Naive B cell (primary cell): ENCODE data around the gene BAG2. TPM values are rescaled to one million over a fixed set of nuclear protein-coding genes. Genes with fewer than 3 reads are reported as not detected.
A peak's percentile ranks its signal among the peaks of the same experiment; 100 is the strongest.

Source experiments
- ATAC-seq, 2 donors: fragments of 150-1000 bp; cut with Tn5 transposase; 2 replicates each; pipeline ENCODE4 v1.10.0; 2021; ENCODE audit warnings: low read depth in 2 of 2, mild to moderate bottlenecking in 2 of 2, moderate library complexity in 2 of 2
- DNase-seq: peaks from one replicate; pipeline ENCODE4 v3.0.0; 2022
- H3K27ac Mint-ChIP-seq, 6 donors: one replicate each; pipeline ENCODE4 v1.8.0; 2020 to 2022; ENCODE audit warnings: mild to moderate bottlenecking in 6 of 6, mixed read lengths in 6 of 6, moderate library complexity in 5 of 6, inconsistent platforms in 2 of 6
- H3K27me3 Mint-ChIP-seq, 3 donors: one replicate each; pipeline ENCODE4 v1.8.0; 2021 to 2022; ENCODE audit warnings: mixed read lengths in 3 of 3, mild to moderate bottlenecking in 1 of 3
- H3K36me3 Mint-ChIP-seq, 2 donors: one replicate each; pipeline ENCODE4 v1.8.0; 2020 to 2022; ENCODE audit warnings: mixed read lengths in 2 of 2, inconsistent platforms in 1 of 2, mild to moderate bottlenecking in 1 of 2
- H3K4me1 Mint-ChIP-seq, 3 donors: one replicate each; pipeline ENCODE4 v1.8.0; 2020 to 2022; ENCODE audit warnings: mixed read lengths in 3 of 3, inconsistent platforms in 1 of 3, mild to moderate bottlenecking in 1 of 3, moderate library complexity in 1 of 3
- H3K4me3 Mint-ChIP-seq, 8 donors: one replicate each; pipeline ENCODE4 v1.8.0; 2020 to 2022; ENCODE audit warnings: mild to moderate bottlenecking in 8 of 8, mixed read lengths in 8 of 8, moderate library complexity in 8 of 8, inconsistent platforms in 2 of 8
- H3K9me3 Mint-ChIP-seq, 7 donors: one replicate each; pipeline ENCODE4 v1.8.0; 2020 to 2022; ENCODE audit warnings: mixed read lengths in 7 of 7, mild to moderate bottlenecking in 5 of 7, inconsistent platforms in 2 of 7, moderate library complexity in 1 of 7
- polyA plus RNA-seq, 6 donors: library from polyadenylated mRNA; unstranded; fragments of 300-500 nt; fragmentation: Illumina TruSeq; gene quantifications; one replicate each; pipeline ENCODE4 v1.2.3, GENCODE V29; 2021; ENCODE audit warnings: low read depth in 6 of 6

BAG2 gene
- 1 to 10 TPM; 1.9 to 4.4 (median 2.4) TPM for polyA plus RNA-seq

- no peaks in the 10 kb centered on the region for H3K27me3 Mint-ChIP-seq
- peaks cover 18 to 31% (median 29%) of the 10 kb centered on the region in 3 donors for H3K4me1 Mint-ChIP-seq
Observed at GRCh38 chr6:57172136-57173055, at the start of gene BAG2. TSS of gene BAG2 (plus strand) at chr6:57172326. CDS start at chr6:57172698, 372 bp downstream.

GRCh38 chr6:57123111-57123510, 49.0 kb upstream of the BAG2 start:
- no peak overlapping the region for H3K4me3 Mint-ChIP-seq

More at GRCh38 chr6:57172136-57173055, at the start of gene BAG2:
- Mint-ChIP-seq H3K4me3 (peak within 1 kb of the TSS; percentile 89 to 96 (median 94)), H3K9me3 (no peaks in the 10 kb centered on the region), H3K27ac (peak within 1 kb of the TSS; percentile 78 to 95 (median 92)), H3K36me3 (no peaks in the 10 kb centered on the region)
- DNase-seq = peak; percentile 90
- ATAC-seq = peak; percentile 82 to 85

GRCh38 chr6:57127763-57128162, 44.4 kb upstream of the BAG2 start:
- peaks cover 5 to 12% (median 5%) of the 10 kb centered on the region in 3 donors for H3K4me1 Mint-ChIP-seq
- no peaks in the 10 kb centered on the region for H3K36me3 Mint-ChIP-seq
- peaks cover 0 to 3% (median 0%) of the 10 kb centered on the region in 7 donors for H3K9me3 Mint-ChIP-seq

More at GRCh38 chr6:57123111-57123510, 49.0 kb upstream of the BAG2 start:
- DNase-seq (no peak), ATAC-seq (no peak)
- peaks cover 0 to 11% (median 0%) of the 10 kb centered on the region in 7 donors for H3K9me3 Mint-ChIP-seq
- H3K27me3 Mint-ChIP-seq = no peaks in the 10 kb centered on the region
- H3K4me1 Mint-ChIP-seq = peaks cover 16 to 18% (median 17%) of the 10 kb centered on the region in 3 donors
- peaks cover 0 to 12% of the 10 kb centered on the region in 2 donors for H3K36me3 Mint-ChIP-seq
- no peak overlapping the region for H3K27ac Mint-ChIP-seq

DNA sequence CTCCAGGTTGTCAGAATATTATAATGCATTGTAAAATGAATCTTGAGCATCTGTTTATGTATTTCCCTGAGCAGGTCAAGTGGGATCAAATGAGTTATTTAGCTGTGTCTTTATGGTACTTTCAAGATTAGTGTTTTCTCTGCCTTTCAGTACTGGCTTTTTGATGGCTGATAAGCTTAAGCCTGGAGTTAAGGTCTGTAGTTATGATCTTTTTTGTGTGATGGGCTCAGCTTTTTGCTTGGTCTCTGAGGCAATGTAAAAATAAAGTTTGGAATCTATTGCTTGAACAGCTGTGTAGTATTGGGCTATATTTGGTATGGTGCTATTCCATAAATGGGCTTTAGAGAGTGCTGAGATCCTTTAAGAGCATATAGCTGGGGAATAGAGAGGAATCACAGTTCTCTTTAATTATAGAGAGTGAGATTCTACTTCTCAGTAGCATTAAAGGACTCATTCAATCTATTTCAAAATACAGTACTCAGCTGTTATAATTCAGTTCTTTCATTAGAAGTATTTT, 41.4 kb upstream of the BAG2 start:
- DNase-seq (no peak), ATAC-seq (no peak)
- H3K36me3 Mint-ChIP-seq = peaks cover 0 to 12% of the 10 kb centered on the region in 2 donors
- peaks cover 0 to 4% (median 0%) of the 10 kb centered on the region in 3 donors for H3K4me1 Mint-ChIP-seq
- H3K27ac Mint-ChIP-seq = no peak overlapping the region
- H3K4me3 Mint-ChIP-seq = no peak overlapping the region
- H3K27me3 Mint-ChIP-seq = no peaks in the 10 kb centered on the region
- H3K9me3 Mint-ChIP-seq = no peaks in the 10 kb centered on the region

More at GRCh38 chr6:57127763-57128162, 44.4 kb upstream of the BAG2 start:
- Mint-ChIP-seq H3K4me3 (no peak overlapping the region), H3K27ac (no peak overlapping the region), H3K27me3 (no peaks in the 10 kb centered on the region)
- no peak for DNase-seq
- ATAC-seq = no peak

- Mint-ChIP-seq H3K9me3 (no peaks in the 10 kb centered on the region), H3K4me1 (no peaks in the 10 kb centered on the region), H3K27me3 (no peaks in the 10 kb centered on the region), H3K27ac (no peak overlapping the region), H3K36me3 (peaks cover 11 to 25% of the 10 kb centered on the region in 2 donors), H3K4me3 (no peak overlapping the region)
- DNase-seq (no peak), ATAC-seq (no peak)
Observed at GRCh38 chr6:57134954-57135353, 37.2 kb upstream of the BAG2 start.

- DNase-seq (no peak), ATAC-seq (no peak)
- H3K36me3 Mint-ChIP-seq = peaks cover 11 to 25% of the 10 kb centered on the region in 2 donors
- H3K27me3 Mint-ChIP-seq = no peaks in the 10 kb centered on the region
- H3K9me3 Mint-ChIP-seq = no peaks in the 10 kb centered on the region
- H3K4me1 Mint-ChIP-seq = no peaks in the 10 kb centered on the region
- H3K4me3 Mint-ChIP-seq = no peak overlapping the region
- no peak overlapping the region for H3K27ac Mint-ChIP-seq
Observed at GRCh38 chr6:57135885-57136284, 36.2 kb upstream of the BAG2 start.

DNA sequence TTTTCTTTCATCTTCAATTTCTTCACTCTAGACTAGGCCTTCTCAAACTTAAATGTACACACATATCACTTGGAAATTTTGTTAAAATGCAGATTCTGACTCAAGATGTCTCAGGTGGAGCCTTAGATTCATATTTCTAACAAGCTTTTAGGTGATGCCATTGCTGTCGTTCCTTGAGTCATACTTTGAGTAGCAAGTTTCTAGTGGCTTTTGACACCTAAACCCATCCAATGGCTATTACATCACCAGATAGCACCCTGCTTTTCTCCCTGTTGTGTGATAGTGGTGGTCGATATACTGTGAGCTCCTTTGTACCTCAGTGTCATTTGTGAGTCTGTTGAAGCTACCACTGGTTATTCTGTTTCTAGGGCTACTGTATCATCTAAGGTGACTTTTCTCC, 34.8 kb upstream of the BAG2 start:
- Mint-ChIP-seq H3K4me1 (no peaks in the 10 kb centered on the region), H3K27ac (no peak overlapping the region)

GRCh38 chr6:57138026-57138425, 34.1 kb upstream of the BAG2 start:
- H3K9me3 Mint-ChIP-seq = peaks cover 0 to 5% (median 0%) of the 10 kb centered on the region in 7 donors

More for the DNA sequence above, 34.8 kb upstream of the BAG2 start:
- H3K27me3 Mint-ChIP-seq = no peaks in the 10 kb centered on the region
- ATAC-seq (no peak), DNase-seq (no peak)
- no peak overlapping the region for H3K4me3 Mint-ChIP-seq
- peaks cover 17 to 31% of the 10 kb centered on the region in 2 donors for H3K36me3 Mint-ChIP-seq
- H3K9me3 Mint-ChIP-seq = peaks cover 0 to 5% (median 0%) of the 10 kb centered on the region in 7 donors

DNA sequence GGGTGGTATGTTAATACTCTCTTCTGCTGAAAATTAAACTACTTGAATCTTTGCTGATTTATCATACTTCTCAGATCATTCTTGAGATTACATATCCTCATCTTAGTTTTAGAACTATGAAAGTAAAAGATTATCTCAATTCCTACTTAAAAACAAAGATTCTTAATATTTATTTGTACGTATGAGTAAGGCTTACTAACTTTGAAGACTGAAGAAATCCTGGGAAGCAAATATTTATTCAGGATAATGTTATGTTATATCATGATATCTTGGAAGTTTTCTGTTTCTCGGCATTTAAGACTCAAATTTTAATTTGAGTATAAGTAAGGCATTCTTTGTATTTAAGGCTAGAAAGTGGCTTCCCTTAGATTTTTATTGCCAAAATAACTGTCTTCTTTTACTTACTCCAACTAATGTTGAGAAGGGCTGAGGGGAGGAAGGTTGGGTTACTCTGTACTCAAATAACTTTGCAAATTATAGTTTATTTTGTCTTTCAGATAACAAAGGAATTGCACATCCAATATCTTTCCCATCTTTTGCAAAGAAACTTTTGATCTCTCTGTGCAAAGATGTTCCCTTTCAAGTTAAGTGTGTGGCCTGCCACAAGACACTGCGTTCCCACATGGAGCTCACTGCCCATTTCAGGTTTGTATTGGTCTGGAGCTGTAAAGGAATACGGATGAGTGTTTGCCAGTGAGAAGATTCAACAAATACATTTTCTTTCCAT, 30.5 kb upstream of the BAG2 start:
- no peaks in the 10 kb centered on the region for H3K27me3 Mint-ChIP-seq
- no peak overlapping the region for H3K4me3 Mint-ChIP-seq
- ATAC-seq (no peak), DNase-seq (no peak)
- H3K9me3 Mint-ChIP-seq = peaks cover 0 to 5% (median 0%) of the 10 kb centered on the region in 7 donors
- no peak overlapping the region for H3K27ac Mint-ChIP-seq
- peaks cover 23 to 31% of the 10 kb centered on the region in 2 donors for H3K36me3 Mint-ChIP-seq
- no peaks in the 10 kb centered on the region for H3K4me1 Mint-ChIP-seq

More at GRCh38 chr6:57138026-57138425, 34.1 kb upstream of the BAG2 start:
- no peak overlapping the region for H3K4me3 Mint-ChIP-seq
- no peaks in the 10 kb centered on the region for H3K4me1 Mint-ChIP-seq
- no peaks in the 10 kb centered on the region for H3K27me3 Mint-ChIP-seq
- peaks cover 23 to 37% of the 10 kb centered on the region in 2 donors for H3K36me3 Mint-ChIP-seq
- H3K27ac Mint-ChIP-seq = no peak overlapping the region
- ATAC-seq (no peak), DNase-seq (no peak)

GRCh38 chr6:57142178-57142525, 30.0 kb upstream of the BAG2 start:
- Mint-ChIP-seq H3K27ac (no peak overlapping the region), H3K36me3 (peaks cover 21 to 26% of the 10 kb centered on the region in 2 donors), H3K9me3 (peaks cover 0 to 5% (median 0%) of the 10 kb centered on the region in 7 donors), H3K4me1 (no peaks in the 10 kb centered on the region), H3K4me3 (no peak overlapping the region), H3K27me3 (no peaks in the 10 kb centered on the region)
- DNase-seq = no peak
- no peak for ATAC-seq

DNA sequence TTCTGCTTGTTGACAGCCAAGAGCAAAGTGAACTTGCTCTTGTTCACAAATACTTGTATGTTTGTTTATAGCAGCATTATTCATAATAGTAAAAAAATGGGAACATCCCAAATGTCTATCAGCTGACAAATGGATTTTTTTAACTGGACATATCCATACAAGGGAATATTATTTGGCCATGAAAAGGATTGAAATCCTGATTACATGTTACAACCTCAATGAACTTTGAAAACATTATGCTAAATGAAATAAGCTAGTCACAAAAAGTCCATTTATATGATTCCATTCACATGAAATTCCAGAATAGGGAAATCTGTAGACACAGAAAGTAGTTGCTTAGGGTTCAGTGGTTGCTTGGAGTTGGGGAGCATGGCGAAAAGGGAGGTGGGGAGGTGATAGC, 28.4 kb upstream of the BAG2 start:
- ATAC-seq (no peak), DNase-seq (no peak)
- Mint-ChIP-seq H3K27me3 (no peaks in the 10 kb centered on the region), H3K4me1 (no peaks in the 10 kb centered on the region), H3K4me3 (no peak overlapping the region), H3K9me3 (peaks cover 0 to 5% (median 0%) of the 10 kb centered on the region in 7 donors), H3K36me3 (peaks cover 26 to 35% of the 10 kb centered on the region in 2 donors), H3K27ac (peak overlapping the region in 1 of 6 donors; percentile 29)

DNA sequence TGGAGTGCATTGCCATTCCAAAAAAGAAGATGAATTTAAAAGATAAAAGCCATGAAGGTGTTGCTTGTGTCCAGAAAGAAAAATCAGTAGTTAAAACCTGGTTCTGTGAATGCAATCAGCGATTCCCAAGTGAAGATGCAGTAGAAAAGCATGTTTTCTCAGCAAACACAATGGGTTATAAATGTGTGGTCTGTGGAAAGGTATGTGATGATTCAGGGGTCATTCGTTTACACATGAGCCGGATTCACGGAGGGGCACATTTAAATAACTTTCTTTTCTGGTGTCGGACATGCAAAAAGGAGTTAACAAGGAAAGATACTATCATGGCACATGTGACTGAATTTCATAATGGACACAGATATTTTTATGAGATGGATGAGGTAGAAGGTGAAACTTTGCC, 24.7 kb upstream of the BAG2 start:
- ATAC-seq = no peak
- no peak overlapping the region for H3K4me3 Mint-ChIP-seq
- peaks cover 0 to 1% (median 0%) of the 10 kb centered on the region in 7 donors for H3K9me3 Mint-ChIP-seq
- peaks cover 29% of the 10 kb centered on the region in 2 donors for H3K36me3 Mint-ChIP-seq
- DNase-seq = no peak
- no peaks in the 10 kb centered on the region for H3K4me1 Mint-ChIP-seq
- no peaks in the 10 kb centered on the region for H3K27me3 Mint-ChIP-seq
- H3K27ac Mint-ChIP-seq = no peak overlapping the region
